ENCODE measurements around the gene CDH22.
A peak's percentile ranks its signal among the peaks of the same experiment; 100 is the strongest.

The CDH22 gene

GRCh38 chr20:46133886-46134654 lies 174.2 kb downstream of the CDH22 start:
- DNase-seq = no peak

DNA sequence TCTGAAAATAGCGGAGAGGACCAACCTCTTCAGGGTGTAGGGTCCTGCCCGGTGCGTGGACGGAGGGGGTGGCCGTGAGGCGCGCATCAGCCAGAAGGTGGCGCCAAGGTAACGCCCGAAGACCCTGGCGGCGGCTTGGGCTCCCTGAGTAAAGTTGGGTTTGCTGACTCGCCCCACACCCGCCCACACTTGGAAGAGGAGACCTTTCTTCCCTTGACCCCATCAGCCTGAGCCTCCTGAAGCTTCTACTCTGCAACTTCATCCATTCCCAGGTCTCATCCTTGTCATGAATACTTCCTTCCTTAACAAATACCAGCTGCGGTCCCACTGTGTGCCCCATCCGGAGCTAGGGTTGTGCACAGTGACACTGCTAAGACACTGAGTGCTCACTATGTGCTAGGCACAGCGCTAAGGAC lies 175.6 kb downstream of the CDH22 start:
- peak; percentile 66 to 74 for DNase-seq

DNA sequence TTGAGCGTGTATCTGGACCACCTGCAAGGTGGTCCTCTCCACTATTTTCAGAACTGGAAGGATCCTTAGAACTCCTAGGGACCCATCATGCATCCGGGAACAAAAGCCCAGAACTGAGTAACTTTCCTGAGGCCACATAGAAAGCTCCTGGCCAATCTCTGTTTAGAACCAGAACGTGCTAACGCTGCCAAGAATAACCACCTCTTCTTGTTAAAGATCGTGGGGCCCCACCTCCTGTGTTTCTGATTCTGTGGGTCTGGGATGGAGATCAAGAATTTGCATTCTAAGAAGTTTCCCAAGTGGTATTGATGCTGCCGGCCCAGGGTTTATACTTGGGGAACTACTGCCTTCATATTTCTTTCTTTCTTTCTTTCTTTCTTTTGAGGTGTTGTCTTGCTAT lies 176.9 kb downstream of the CDH22 start:
- no peak for DNase-seq

DNA sequence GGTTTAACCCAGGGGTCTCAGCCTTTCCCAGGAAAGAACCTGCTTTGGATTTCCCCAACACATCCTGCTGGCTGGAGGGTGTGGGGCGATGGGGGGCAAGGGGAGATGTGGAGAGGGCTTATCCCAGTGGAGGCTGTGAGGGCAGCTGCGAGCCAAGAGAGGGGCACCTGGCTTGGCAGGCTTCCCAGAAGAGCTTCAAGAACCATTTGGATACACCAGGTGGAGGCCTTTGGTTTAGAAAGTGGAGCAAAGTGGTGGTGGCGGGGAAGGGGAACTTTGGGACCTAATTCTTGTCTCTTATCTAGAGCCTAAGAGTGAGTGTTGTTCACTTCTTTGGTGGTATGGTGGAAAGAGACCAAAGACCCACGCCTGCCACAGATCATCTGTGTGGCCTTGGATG lies 177.8 kb downstream of the CDH22 start:
- DNase-seq = no peak

GRCh38 chr20:46129955-46130481 lies 178.3 kb downstream of the CDH22 start:
- DNase-seq = no peak

GRCh38 chr20:46128310-46129151 lies 179.8 kb downstream of the CDH22 start:
- DNase-seq = peak in 1 of 2 experiments; percentile 9

DNA sequence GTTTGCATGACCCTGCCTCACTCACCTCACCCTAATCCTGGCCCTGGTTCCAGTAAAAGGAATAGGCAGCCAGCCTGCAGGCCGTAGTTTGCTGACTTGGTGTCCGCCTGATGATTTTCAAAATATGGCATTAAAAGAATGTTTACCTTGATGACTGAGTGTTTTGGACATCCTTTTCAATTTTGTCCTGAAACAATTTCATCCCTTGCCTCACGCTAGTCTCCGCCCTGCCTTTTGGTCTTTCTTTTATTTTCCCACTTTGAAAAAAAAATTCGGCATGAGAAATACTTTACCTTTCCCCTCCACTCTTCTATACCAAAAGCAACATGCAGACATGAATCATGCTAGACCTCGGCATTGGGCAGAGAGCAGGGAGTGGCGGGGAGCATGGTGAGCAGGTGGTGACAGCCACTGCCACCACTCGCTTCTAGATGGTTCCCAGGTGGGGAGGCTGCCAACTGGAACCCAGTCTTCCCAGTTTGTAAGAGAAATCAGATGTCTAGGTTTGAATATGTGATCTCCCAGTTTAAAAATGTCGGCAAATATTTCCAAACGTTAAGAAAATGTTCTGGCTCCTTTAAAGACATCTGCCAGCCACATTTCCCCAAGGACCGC lies 180.8 kb downstream of the CDH22 start:
- no peak for DNase-seq

- DNase-seq = no peak
These were observed 181.8 kb downstream of the CDH22 start for GRCh38 chr20:46126440-46127056.
